Uterus (tissue), 2 donors: ENCODE results near the gene SOWAHA.

Experiments
- CTCF ChIP-seq, 4 experiments: fragments of 200-600 bp in 2 of 4; fragments of 450-650 bp in 2 of 4; sonication (generic) in 2 of 4; IDR thresholded peaks; one replicate each; pipeline ENCODE4 v1.5.1; 2016 to 2019; ENCODE audit warnings: antibody characterized with exemption in 4 of 4, mild to moderate bottlenecking in 2 of 4, moderate library complexity in 1 of 4
- POLR2A ChIP-seq, 2 donors: fragments of 450-650 bp; IDR thresholded peaks; one replicate each; pipeline ENCODE4 v1.6.1; 2016; ENCODE audit warnings: antibody characterized with exemption in 2 of 2, mild to moderate bottlenecking in 1 of 2, moderate library complexity in 1 of 2

GRCh38 chr5:132837868-132838267, 24.8 kb downstream of the SOWAHA start:
- TF ChIP-seq CTCF (IDR thresholded peaks at IDR 0.05): no peak
- TF ChIP-seq POLR2A (IDR thresholded peaks at IDR 0.05): no peak
